ENCODE data around the gene TAS2R14. TPM values are rescaled to one million over a fixed set of nuclear protein-coding genes. Genes with fewer than 3 reads are reported as not detected.

TAS2R14 gene
- total and polyA plus RNA-seq, 2 of the 13 experiments (the other 11 are each of a cell fraction or from before 2014, with no cell fraction given) = 1.1 to 2.3 TPM

DNA sequence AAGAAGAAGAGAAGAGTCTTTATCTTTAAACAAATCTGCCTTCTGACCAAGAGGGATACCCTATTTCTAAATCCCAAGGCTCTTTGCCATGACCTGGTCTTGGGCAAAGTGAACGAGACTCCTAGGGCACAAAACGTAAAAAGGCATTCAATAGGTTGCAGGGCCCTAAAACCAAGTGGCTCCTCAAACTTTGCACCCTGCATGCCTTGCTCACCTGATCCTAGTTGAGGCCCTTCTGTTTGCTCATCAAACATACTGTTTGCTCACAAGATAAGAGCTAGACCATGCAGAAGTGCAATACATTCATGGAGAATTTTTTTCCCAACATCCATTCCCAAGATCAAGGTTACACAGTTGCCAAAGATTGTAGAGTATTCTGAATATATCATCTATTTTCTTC, 47.1 kb downstream of the TAS2R14 start (continued):
- TF ChIP-seq PLRG1 (conservative IDR thresholded peaks at IDR 0.05) = no peak
- TF ChIP-seq IRX3 (CRISPR knock-in tag; IDR thresholded peaks at IDR 0.05; ENCODE audit: borderline replicate concordance, low read depth) = no peak
- peak; percentile 81; the same call in 1 of the 2 replicates for TF ChIP-seq WIZ (CRISPR knock-in tag; IDR thresholded peaks at IDR 0.05)
- peak; percentile 99 for TF ChIP-seq HNF4G (IDR thresholded peaks at IDR 0.05; ENCODE audit: borderline replicate concordance, low read depth, low read length)
- TF ChIP-seq HNF4G (CRISPR knock-in tag; IDR thresholded peaks at IDR 0.05; ENCODE audit: borderline replicate concordance, low read depth) = peak; percentile 95; the same call in 1 of the 2 replicates
- 0 out of 2 replicates have a peak, but pooled peaks have one; percentile 44 for TF ChIP-seq ELF1 (CRISPR knock-in tag; IDR thresholded peaks at IDR 0.05)
- no peak for TF ChIP-seq NR1H2 (CRISPR knock-in tag; IDR thresholded peaks at IDR 0.05; ENCODE audit: borderline replicate concordance, low read depth)
- TF ChIP-seq KLF16 (CRISPR knock-in tag; IDR thresholded peaks at IDR 0.05) = peak in 1 of 2 experiments; percentile 93; a peak in 2 of 4 replicates
- TF ChIP-seq ZNF451 (CRISPR knock-in tag; IDR thresholded peaks at IDR 0.05) = no peak
- TF ChIP-seq ZNF557 (CRISPR knock-in tag; IDR thresholded peaks at IDR 0.05) = no peak
- TF ChIP-seq ZMYM4 (CRISPR knock-in tag; IDR thresholded peaks at IDR 0.05) = peak; percentile 100
- no peak for TF ChIP-seq GPN1 (CRISPR knock-in tag; IDR thresholded peaks at IDR 0.05; ENCODE audit: borderline replicate concordance)
- peak; percentile 93 for TF ChIP-seq SKI (IDR thresholded peaks at IDR 0.05; ENCODE audit: partially characterized antibody)
- no peak for TF ChIP-seq AHR (CRISPR knock-in tag; IDR thresholded peaks at IDR 0.05)
- TF ChIP-seq ZMYM2 (CRISPR knock-in tag; IDR thresholded peaks at IDR 0.05) = peak; percentile 89
- TF ChIP-seq ARNT2 (CRISPR knock-in tag; IDR thresholded peaks at IDR 0.05; ENCODE audit: low read depth) = peak; percentile 19; the same call in 1 of the 2 replicates
- no peak for TF ChIP-seq TCF7L2 (IDR thresholded peaks at IDR 0.05; ENCODE audit: low read depth, low read length)
- TF ChIP-seq, protein P1, sequence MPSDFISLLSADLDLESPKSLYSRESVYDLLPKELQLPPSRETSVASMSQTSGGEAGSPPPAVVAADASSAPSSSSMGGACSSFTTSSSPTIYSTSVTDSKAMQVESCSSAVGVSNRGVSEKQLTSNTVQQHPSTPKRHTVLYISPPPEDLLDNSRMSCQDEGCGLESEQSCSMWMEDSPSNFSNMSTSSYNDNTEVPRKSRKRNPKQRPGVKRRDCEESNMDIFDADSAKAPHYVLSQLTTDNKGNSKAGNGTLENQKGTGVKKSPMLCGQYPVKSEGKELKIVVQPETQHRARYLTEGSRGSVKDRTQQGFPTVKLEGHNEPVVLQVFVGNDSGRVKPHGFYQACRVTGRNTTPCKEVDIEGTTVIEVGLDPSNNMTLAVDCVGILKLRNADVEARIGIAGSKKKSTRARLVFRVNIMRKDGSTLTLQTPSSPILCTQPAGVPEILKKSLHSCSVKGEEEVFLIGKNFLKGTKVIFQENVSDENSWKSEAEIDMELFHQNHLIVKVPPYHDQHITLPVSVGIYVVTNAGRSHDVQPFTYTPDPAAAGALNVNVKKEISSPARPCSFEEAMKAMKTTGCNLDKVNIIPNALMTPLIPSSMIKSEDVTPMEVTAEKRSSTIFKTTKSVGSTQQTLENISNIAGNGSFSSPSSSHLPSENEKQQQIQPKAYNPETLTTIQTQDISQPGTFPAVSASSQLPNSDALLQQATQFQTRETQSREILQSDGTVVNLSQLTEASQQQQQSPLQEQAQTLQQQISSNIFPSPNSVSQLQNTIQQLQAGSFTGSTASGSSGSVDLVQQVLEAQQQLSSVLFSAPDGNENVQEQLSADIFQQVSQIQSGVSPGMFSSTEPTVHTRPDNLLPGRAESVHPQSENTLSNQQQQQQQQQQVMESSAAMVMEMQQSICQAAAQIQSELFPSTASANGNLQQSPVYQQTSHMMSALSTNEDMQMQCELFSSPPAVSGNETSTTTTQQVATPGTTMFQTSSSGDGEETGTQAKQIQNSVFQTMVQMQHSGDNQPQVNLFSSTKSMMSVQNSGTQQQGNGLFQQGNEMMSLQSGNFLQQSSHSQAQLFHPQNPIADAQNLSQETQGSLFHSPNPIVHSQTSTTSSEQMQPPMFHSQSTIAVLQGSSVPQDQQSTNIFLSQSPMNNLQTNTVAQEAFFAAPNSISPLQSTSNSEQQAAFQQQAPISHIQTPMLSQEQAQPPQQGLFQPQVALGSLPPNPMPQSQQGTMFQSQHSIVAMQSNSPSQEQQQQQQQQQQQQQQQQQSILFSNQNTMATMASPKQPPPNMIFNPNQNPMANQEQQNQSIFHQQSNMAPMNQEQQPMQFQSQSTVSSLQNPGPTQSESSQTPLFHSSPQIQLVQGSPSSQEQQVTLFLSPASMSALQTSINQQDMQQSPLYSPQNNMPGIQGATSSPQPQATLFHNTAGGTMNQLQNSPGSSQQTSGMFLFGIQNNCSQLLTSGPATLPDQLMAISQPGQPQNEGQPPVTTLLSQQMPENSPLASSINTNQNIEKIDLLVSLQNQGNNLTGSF (CRISPR knock-in tag; IDR thresholded peaks at IDR 0.05) = no peak
- no peak for TF ChIP-seq ZSCAN20 (CRISPR knock-in tag; IDR thresholded peaks at IDR 0.05; ENCODE audit: borderline replicate concordance)
- TF ChIP-seq, protein P2, sequence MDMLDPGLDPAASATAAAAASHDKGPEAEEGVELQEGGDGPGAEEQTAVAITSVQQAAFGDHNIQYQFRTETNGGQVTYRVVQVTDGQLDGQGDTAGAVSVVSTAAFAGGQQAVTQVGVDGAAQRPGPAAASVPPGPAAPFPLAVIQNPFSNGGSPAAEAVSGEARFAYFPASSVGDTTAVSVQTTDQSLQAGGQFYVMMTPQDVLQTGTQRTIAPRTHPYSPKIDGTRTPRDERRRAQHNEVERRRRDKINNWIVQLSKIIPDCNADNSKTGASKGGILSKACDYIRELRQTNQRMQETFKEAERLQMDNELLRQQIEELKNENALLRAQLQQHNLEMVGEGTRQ (IDR thresholded peaks at IDR 0.05; ENCODE audit: low read depth, low read length) = no peak
- TF ChIP-seq, protein P2 (CRISPR knock-in tag; IDR thresholded peaks at IDR 0.05; ENCODE audit: borderline replicate concordance) = no peak; the same call in 1 of the 2 replicates
- peak; percentile 95 for TF ChIP-seq ISL2 (CRISPR knock-in tag; IDR thresholded peaks at IDR 0.05)
- TF ChIP-seq ZNF547 (CRISPR knock-in tag; IDR thresholded peaks at IDR 0.05) = no peak
- TF ChIP-seq CENPX (CRISPR knock-in tag; IDR thresholded peaks at IDR 0.05) = no peak
- TF ChIP-seq, protein P3, sequence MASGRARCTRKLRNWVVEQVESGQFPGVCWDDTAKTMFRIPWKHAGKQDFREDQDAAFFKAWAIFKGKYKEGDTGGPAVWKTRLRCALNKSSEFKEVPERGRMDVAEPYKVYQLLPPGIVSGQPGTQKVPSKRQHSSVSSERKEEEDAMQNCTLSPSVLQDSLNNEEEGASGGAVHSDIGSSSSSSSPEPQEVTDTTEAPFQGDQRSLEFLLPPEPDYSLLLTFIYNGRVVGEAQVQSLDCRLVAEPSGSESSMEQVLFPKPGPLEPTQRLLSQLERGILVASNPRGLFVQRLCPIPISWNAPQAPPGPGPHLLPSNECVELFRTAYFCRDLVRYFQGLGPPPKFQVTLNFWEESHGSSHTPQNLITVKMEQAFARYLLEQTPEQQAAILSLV (CRISPR knock-in tag; IDR thresholded peaks at IDR 0.05; ENCODE audit: borderline replicate concordance) = no peak
